Skin epidermis (tissue), 12 donors: ENCODE data around the gene RARS1.

ENCODE experiments used
- H3K27ac ChIP-seq, 21 experiments: fragments of 200-600 bp; sonication (generic) in 11 of 21; one replicate each; pipeline ENCODE4 v1.5.0; 2020; ENCODE audit warnings: mild to moderate bottlenecking in 3 of 21, inconsistent platforms in 2 of 21, moderate library complexity in 2 of 21
- H3K4me3 ChIP-seq, 7 experiments: fragments of 200-600 bp; sonication (generic) in 2 of 7; one replicate each; pipeline ENCODE4 v1.5.0; 2020; ENCODE audit warnings: inconsistent platforms in 2 of 7, mild to moderate bottlenecking in 2 of 7, moderate library complexity in 1 of 7

Gene RARS1

GRCh38 chr5:168486136-168486879, at the start of gene RARS1:
Gene RARS1 (plus strand): TSS chr5:168486471. CDS start chr5:168486499, 28 bp downstream.
- peak within 1 kb of the TSS in 20 of 21 experiments; percentile 57 to 89 (median 83) for H3K27ac ChIP-seq
- peak within 1 kb of the TSS; percentile 67 to 99 (median 95) for H3K4me3 ChIP-seq

- H3K4me3 ChIP-seq: no peak overlapping the region
- no peak overlapping the region for H3K27ac ChIP-seq
Measured at GRCh38 chr5:168438349-168438748, 47.9 kb upstream of the RARS1 start.

- Histone ChIP-seq H3K4me3 (no peak overlapping the region), H3K27ac (no peak overlapping the region)
Measured at GRCh38 chr5:168443533-168443932, 42.7 kb upstream of the RARS1 start.

- Histone ChIP-seq H3K27ac (no peak overlapping the region), H3K4me3 (no peak overlapping the region)
Measured at GRCh38 chr5:168443950-168444700, 42.1 kb upstream of the RARS1 start.

- Histone ChIP-seq H3K27ac (no peak overlapping the region), H3K4me3 (no peak overlapping the region)
Measured at GRCh38 chr5:168446983-168447619, 39.2 kb upstream of the RARS1 start.

- H3K4me3 ChIP-seq: no peak overlapping the region
- no peak overlapping the region for H3K27ac ChIP-seq
Measured at GRCh38 chr5:168447808-168448207, 38.5 kb upstream of the RARS1 start.

- H3K27ac ChIP-seq: peak overlapping the region in 3 of 21 experiments; percentile 8 to 61 (median 25)
- no peak overlapping the region for H3K4me3 ChIP-seq
Measured at GRCh38 chr5:168449166-168449565, 37.1 kb upstream of the RARS1 start.

- H3K4me3 ChIP-seq: no peak overlapping the region
- peak overlapping the region in 1 of 21 experiments; percentile 10 for H3K27ac ChIP-seq
Measured at GRCh38 chr5:168451565-168451964, 34.7 kb upstream of the RARS1 start.

- no peak overlapping the region for H3K4me3 ChIP-seq
- peak overlapping the region in 2 of 21 experiments; percentile 31 to 34 for H3K27ac ChIP-seq
Measured at GRCh38 chr5:168455201-168455600, 31.1 kb upstream of the RARS1 start.

GRCh38 chr5:168457542-168457941, 28.7 kb upstream of the RARS1 start:
- Histone ChIP-seq H3K4me3 (no peak overlapping the region), H3K27ac (no peak overlapping the region)

- Histone ChIP-seq H3K27ac (no peak overlapping the region), H3K4me3 (no peak overlapping the region)
Measured at GRCh38 chr5:168460606-168461005, 25.7 kb upstream of the RARS1 start.

GRCh38 chr5:168463081-168463480, 23.2 kb upstream of the RARS1 start:
- Histone ChIP-seq H3K4me3 (no peak overlapping the region), H3K27ac (no peak overlapping the region)

- H3K4me3 ChIP-seq: no peak overlapping the region
- no peak overlapping the region for H3K27ac ChIP-seq
Measured at GRCh38 chr5:168464214-168464613, 22.1 kb upstream of the RARS1 start.

- Histone ChIP-seq H3K4me3 (no peak overlapping the region), H3K27ac (no peak overlapping the region)
Measured at GRCh38 chr5:168464641-168465040, 21.6 kb upstream of the RARS1 start.

- no peak overlapping the region for H3K27ac ChIP-seq
- no peak overlapping the region for H3K4me3 ChIP-seq
Measured at GRCh38 chr5:168467755-168468330, 18.4 kb upstream of the RARS1 start.

- Histone ChIP-seq H3K4me3 (no peak overlapping the region), H3K27ac (no peak overlapping the region)
Measured at GRCh38 chr5:168468836-168469235, 17.4 kb upstream of the RARS1 start.

- no peak overlapping the region for H3K4me3 ChIP-seq
- no peak overlapping the region for H3K27ac ChIP-seq
Measured at GRCh38 chr5:168469816-168470215, 16.5 kb upstream of the RARS1 start.

GRCh38 chr5:168471785-168472184, 14.5 kb upstream of the RARS1 start:
- peak overlapping the region in 3 of 21 experiments; percentile 5 to 60 (median 55) for H3K27ac ChIP-seq
- no peak overlapping the region for H3K4me3 ChIP-seq

GRCh38 chr5:168472329-168472728, 13.9 kb upstream of the RARS1 start:
- Histone ChIP-seq H3K4me3 (no peak overlapping the region), H3K27ac (peak overlapping the region in 3 of 21 experiments; percentile 32 to 60 (median 55))

GRCh38 chr5:168474319-168474718, 12.0 kb upstream of the RARS1 start:
- H3K4me3 ChIP-seq: no peak overlapping the region

More at GRCh38 chr5:168474319-168474718, 12.0 kb upstream of the RARS1 start:
- no peak overlapping the region for H3K27ac ChIP-seq
